Muscle layer of duodenum (tissue), 2 donors: ENCODE data around the gene IL17F.
"Not testable (repeated sequence)": the region's sequence is repeated elsewhere in the genome, so short reads cannot be mapped to it uniquely, and the experiment has no call there.

Source experiments
- H3K27ac ChIP-seq: one replicate; pipeline ENCODE4 v1.7.0; 2013; ENCODE audit warnings: mild to moderate bottlenecking, low read length
- H3K27me3 ChIP-seq: one replicate; pipeline ENCODE4 v1.7.0; 2013; ENCODE audit warnings: low read depth, mild to moderate bottlenecking, control low read depth, low read length
- H3K36me3 ChIP-seq, 2 donors: one replicate each; pipeline ENCODE4 v1.7.0; 2013; ENCODE audit warnings: low read length in 2 of 2, control low read depth in 1 of 2, mild to moderate bottlenecking in 1 of 2; ENCODE audit not compliant: insufficient read depth in 2 of 2, control insufficient read depth in 1 of 2
- H3K4me1 ChIP-seq, 2 donors: one replicate each; pipeline ENCODE4 v1.7.0; 2013; ENCODE audit warnings: low read length in 2 of 2, mild to moderate bottlenecking in 2 of 2, control low read depth in 1 of 2, moderate library complexity in 1 of 2; ENCODE audit not compliant: insufficient read depth in 2 of 2, control insufficient read depth in 1 of 2
- H3K4me3 ChIP-seq, 2 donors: one replicate each; pipeline ENCODE4 v1.7.0; 2013; ENCODE audit warnings: low read length in 2 of 2, low read depth in 1 of 2, mild to moderate bottlenecking in 1 of 2
- H3K9me3 ChIP-seq, 2 donors: one replicate each; pipeline ENCODE4 v1.7.0; 2013; ENCODE audit warnings: low read length in 2 of 2, control low read depth in 1 of 2, mild to moderate bottlenecking in 1 of 2; ENCODE audit not compliant: control insufficient read depth in 1 of 2
- donor health status: healthy.

IL17F gene

GRCh38 chr6:52210227-52210626 is 34.1 kb downstream of the IL17F start:
- Histone ChIP-seq H3K27ac (no peak overlapping the region), H3K9me3 (no peaks in the 10 kb centered on the region), H3K36me3 (no peaks in the 10 kb centered on the region), H3K4me3 (no peak overlapping the region), H3K27me3 (no peaks in the 10 kb centered on the region), H3K4me1 (no peaks in the 10 kb centered on the region)

- H3K36me3 ChIP-seq: no peaks in the 10 kb centered on the region
- H3K27ac ChIP-seq: no peak overlapping the region
- no peaks in the 10 kb centered on the region for H3K27me3 ChIP-seq
- H3K9me3 ChIP-seq: no peaks in the 10 kb centered on the region
- no peak overlapping the region for H3K4me3 ChIP-seq
- H3K4me1 ChIP-seq: no peaks in the 10 kb centered on the region
Measured at GRCh38 chr6:52209770-52210169, 34.5 kb downstream of the IL17F start.

- Histone ChIP-seq H3K27ac (no peak overlapping the region), H3K36me3 (no peaks in the 10 kb centered on the region), H3K4me3 (no peak overlapping the region), H3K9me3 (no peaks in the 10 kb centered on the region), H3K27me3 (no peaks in the 10 kb centered on the region), H3K4me1 (no peaks in the 10 kb centered on the region)
Measured at GRCh38 chr6:52208612-52209011, 35.7 kb downstream of the IL17F start.

DNA sequence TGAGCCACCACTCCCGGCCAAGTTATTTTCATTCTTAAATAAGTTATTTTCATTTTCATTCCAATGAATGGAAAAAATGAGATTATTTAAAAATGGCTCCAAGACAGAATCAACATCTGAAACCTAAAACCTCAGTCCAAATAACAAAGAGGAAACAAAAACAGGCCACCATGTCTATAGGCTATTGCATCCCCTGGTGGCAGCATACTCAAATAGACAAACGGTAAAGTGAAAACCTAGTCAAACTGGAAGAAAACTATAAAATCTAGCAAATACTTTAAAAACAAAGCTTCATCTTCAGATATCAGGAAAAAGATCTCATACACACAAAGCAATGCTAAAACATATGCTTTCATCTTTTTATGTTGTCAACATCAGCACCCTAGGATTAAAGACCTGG is 37.2 kb downstream of the IL17F start:
- H3K27me3 ChIP-seq: no peaks in the 10 kb centered on the region
- no peaks in the 10 kb centered on the region for H3K4me1 ChIP-seq
- no peaks in the 10 kb centered on the region for H3K9me3 ChIP-seq
- no peaks in the 10 kb centered on the region for H3K36me3 ChIP-seq
- H3K27ac ChIP-seq: no peak overlapping the region
- H3K4me3 ChIP-seq: no peak overlapping the region

GRCh38 chr6:52201493-52201892 is 42.8 kb downstream of the IL17F start:
- Histone ChIP-seq H3K4me1 (no peaks in the 10 kb centered on the region), H3K27me3 (no peaks in the 10 kb centered on the region), H3K4me3 (no peak overlapping the region), H3K9me3 (peaks cover 4 to 11% of the 10 kb centered on the region in 2 donors), H3K27ac (no peak overlapping the region), H3K36me3 (no peaks in the 10 kb centered on the region)

GRCh38 chr6:52201046-52201445 is 43.3 kb downstream of the IL17F start:
- Histone ChIP-seq H3K4me1 (no peaks in the 10 kb centered on the region), H3K4me3 (no peak overlapping the region), H3K27me3 (no peaks in the 10 kb centered on the region), H3K9me3 (peaks cover 4 to 11% of the 10 kb centered on the region in 2 donors), H3K36me3 (no peaks in the 10 kb centered on the region), H3K27ac (no peak overlapping the region)

DNA sequence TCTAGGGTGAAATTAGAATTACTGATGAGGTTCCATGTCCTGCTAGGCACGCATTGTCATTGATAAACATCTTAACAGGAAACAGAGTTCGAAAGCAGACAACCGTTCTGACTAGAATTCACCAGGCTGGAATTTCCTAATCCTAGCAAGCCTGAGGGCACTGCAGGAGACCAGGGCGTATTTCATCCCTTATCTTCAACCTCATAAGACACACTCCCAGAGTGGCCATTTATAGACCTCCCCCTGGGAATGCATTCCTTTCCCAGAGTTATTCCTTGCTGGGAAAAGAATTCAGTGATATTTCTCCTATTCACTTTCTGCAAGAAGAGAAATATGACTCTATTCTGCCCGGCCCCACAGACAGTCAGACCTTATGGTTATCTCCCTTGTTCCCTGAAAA is 44.2 kb downstream of the IL17F start:
- peaks cover 4 to 11% of the 10 kb centered on the region in 2 donors for H3K9me3 ChIP-seq
- H3K27me3 ChIP-seq, H3K4me3 ChIP-seq, H3K27ac ChIP-seq, H3K36me3 ChIP-seq, H3K4me1 ChIP-seq: not testable (repeated sequence)

DNA sequence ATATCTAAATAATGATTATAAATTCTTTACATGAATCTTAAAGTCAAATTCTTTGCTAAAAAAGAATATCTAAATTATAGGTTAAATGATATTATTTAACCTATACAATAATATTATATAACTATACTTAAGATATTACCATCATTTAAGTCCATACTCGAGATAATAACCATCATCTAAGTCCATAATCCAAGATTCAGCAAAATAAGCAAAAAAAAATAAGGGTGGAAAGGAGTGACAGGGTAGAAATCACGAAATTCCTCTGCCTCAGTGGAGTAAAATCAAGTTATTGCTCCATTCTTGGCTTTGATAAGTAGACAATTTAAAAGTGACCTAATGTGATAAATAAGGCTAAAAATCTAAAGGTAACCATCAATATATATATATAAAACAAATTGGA is 48.4 kb downstream of the IL17F start:
- Histone ChIP-seq H3K36me3 (no peaks in the 10 kb centered on the region), H3K4me1 (no peaks in the 10 kb centered on the region), H3K27me3 (no peaks in the 10 kb centered on the region), H3K9me3 (peaks cover 0 to 6% of the 10 kb centered on the region in 2 donors), H3K27ac (no peak overlapping the region), H3K4me3 (no peak overlapping the region)

DNA sequence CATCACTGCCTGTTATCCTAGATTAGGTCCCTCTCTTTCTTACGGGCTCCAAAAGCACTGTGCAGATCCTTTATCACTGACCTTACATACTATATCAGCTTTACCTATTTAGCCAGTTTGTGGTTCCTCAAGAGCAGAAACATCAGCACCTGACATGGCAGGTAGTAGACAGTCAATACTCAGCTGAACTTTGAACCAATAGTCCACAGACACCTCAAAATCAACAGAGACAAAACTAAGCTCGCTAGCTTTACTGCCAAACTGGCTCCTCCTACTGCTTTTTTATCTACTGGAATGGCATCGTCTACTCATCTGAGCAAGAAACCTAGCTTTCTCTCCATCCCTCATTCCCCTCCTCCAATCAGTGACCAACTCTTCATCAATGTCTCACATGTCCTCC is 52.5 kb downstream of the IL17F start:
- no peaks in the 10 kb centered on the region for H3K9me3 ChIP-seq
- H3K4me1 ChIP-seq: no peaks in the 10 kb centered on the region
- H3K36me3 ChIP-seq: no peaks in the 10 kb centered on the region
- H3K27me3 ChIP-seq: no peaks in the 10 kb centered on the region
- H3K27ac ChIP-seq: no peak overlapping the region
- no peak overlapping the region for H3K4me3 ChIP-seq

- Histone ChIP-seq H3K4me3 (no peak overlapping the region), H3K27me3 (no peaks in the 10 kb centered on the region), H3K36me3 (no peaks in the 10 kb centered on the region), H3K27ac (no peak overlapping the region), H3K4me1 (no peaks in the 10 kb centered on the region), H3K9me3 (no peaks in the 10 kb centered on the region)
Measured at GRCh38 chr6:52190409-52190808, 53.9 kb downstream of the IL17F start.

- Histone ChIP-seq H3K36me3 (no peaks in the 10 kb centered on the region), H3K4me1 (no peaks in the 10 kb centered on the region), H3K4me3 (no peak overlapping the region), H3K27me3 (no peaks in the 10 kb centered on the region), H3K9me3 (no peaks in the 10 kb centered on the region), H3K27ac (no peak overlapping the region)
Measured at GRCh38 chr6:52189974-52190373, 54.3 kb downstream of the IL17F start.

GRCh38 chr6:52187098-52187497 is 57.2 kb downstream of the IL17F start:
- no peaks in the 10 kb centered on the region for H3K27me3 ChIP-seq
- no peak overlapping the region for H3K27ac ChIP-seq
- no peaks in the 10 kb centered on the region for H3K9me3 ChIP-seq
- no peaks in the 10 kb centered on the region for H3K36me3 ChIP-seq
- H3K4me3 ChIP-seq: no peak overlapping the region
- H3K4me1 ChIP-seq: no peaks in the 10 kb centered on the region
